ENCODE data around the gene SMPDL3B. TPM values are rescaled to one million over a fixed set of nuclear protein-coding genes. Genes with fewer than 3 reads are reported as not detected.

Gene SMPDL3B
- total RNA-seq, 1 experiment from 2014 or later, result 31.6 TPM

DNA sequence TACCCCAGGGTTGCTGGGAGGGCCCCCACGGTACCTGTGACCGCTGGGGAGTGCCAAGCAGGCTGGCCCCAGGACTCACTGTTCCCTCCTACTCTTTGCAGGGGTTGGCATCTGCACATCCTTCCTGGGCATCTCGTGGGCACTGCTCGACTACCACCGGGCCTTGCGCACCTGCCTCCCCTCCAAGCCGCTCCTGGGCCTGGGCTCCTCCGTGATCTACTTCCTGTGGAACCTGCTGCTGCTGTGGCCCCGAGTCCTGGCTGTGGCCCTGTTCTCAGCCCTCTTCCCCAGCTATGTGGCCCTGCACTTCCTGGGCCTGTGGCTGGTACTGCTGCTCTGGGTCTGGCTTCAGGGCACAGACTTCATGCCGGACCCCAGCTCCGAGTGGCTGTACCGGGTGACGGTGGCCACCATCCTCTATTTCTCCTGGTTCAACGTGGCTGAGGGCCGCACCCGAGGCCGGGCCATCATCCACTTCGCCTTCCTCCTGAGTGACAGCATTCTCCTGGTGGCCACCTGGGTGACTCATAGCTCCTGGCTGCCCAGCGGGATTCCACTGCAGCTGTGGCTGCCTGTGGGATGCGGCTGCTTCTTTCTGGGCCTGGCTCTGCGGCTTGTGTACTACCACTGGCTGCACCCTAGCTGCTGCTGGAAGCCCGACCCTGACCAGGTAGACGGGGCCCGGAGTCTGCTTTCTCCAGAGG is 31.8 kb downstream of the SMPDL3B start (continued):
- no peak for TF ChIP-seq ARID4B (CRISPR knock-in tag; IDR thresholded peaks at IDR 0.05; ENCODE audit: borderline replicate concordance)
- no peak for TF ChIP-seq ZNF671 (CRISPR knock-in tag; IDR thresholded peaks at IDR 0.05)
- TF ChIP-seq SMAD4 (CRISPR knock-in tag; IDR thresholded peaks at IDR 0.05), result no peak
- no peak for TF ChIP-seq USF2 (CRISPR knock-in tag; IDR thresholded peaks at IDR 0.05)

GRCh38 chr1:27967106-27967883 is 32.5 kb downstream of the SMPDL3B start:
- ATAC-seq (no peak), DNase-seq (ENCODE audit: low spot score) (no peak)
- no peaks in the 10 kb centered on the region for H3K4me1 Mint-ChIP-seq
- H3K4me3 Mint-ChIP-seq, result no peak overlapping the region
- CTCF ChIA-PET, result interaction anchor here (0.8 kb wide), 1 partner anchor 27 kb away, joined by 3 read pairs; no protein-coding TSS in a partner anchor
- no peak overlapping the region for H3K27ac Mint-ChIP-seq
- H3K27me3 Mint-ChIP-seq (ENCODE audit: low read depth), result no peaks in the 10 kb centered on the region
- H3K36me3 Mint-ChIP-seq, result peaks cover 3% of the 10 kb centered on the region; the same call in 1 of the 2 replicates
- TF ChIP-seq JAZF1 (CRISPR knock-in tag; IDR thresholded peaks at IDR 0.05), result no peak
- no peak for TF ChIP-seq ATF6 (CRISPR knock-in tag; IDR thresholded peaks at IDR 0.05)
- POLR2A ChIA-PET, result no interaction called here
- no peaks in the 10 kb centered on the region for H3K9me3 Mint-ChIP-seq

- peaks cover 3% of the 10 kb centered on the region; the same call in 1 of the 2 replicates for H3K36me3 Mint-ChIP-seq
- no peak overlapping the region for H3K27ac Mint-ChIP-seq
- ATAC-seq (no peak), DNase-seq (ENCODE audit: low spot score) (no peak)
- no peaks in the 10 kb centered on the region for H3K9me3 Mint-ChIP-seq
- H3K27me3 Mint-ChIP-seq (ENCODE audit: low read depth), result no peaks in the 10 kb centered on the region
- ChIA-PET CTCF (interaction anchor here (0.8 kb wide), 1 partner anchor 28 kb away, joined by 3 read pairs; no protein-coding TSS in a partner anchor), POLR2A (no interaction called here)
- H3K4me1 Mint-ChIP-seq, result no peaks in the 10 kb centered on the region
- H3K4me3 Mint-ChIP-seq, result no peak overlapping the region
- TF ChIP-seq ZNF219 (CRISPR knock-in tag; IDR thresholded peaks at IDR 0.05; ENCODE audit: borderline replicate concordance), result no peak
- no peak for TF ChIP-seq GTF2I (CRISPR knock-in tag; conservative IDR thresholded peaks at IDR 0.05)
- no peak for TF ChIP-seq ZNF232 (CRISPR knock-in tag; IDR thresholded peaks at IDR 0.05)
- TF ChIP-seq TEAD1 (CRISPR knock-in tag; IDR thresholded peaks at IDR 0.05), result no peak
- no peak for TF ChIP-seq ZNF416 (CRISPR knock-in tag; IDR thresholded peaks at IDR 0.05)
- TF ChIP-seq, protein P1, sequence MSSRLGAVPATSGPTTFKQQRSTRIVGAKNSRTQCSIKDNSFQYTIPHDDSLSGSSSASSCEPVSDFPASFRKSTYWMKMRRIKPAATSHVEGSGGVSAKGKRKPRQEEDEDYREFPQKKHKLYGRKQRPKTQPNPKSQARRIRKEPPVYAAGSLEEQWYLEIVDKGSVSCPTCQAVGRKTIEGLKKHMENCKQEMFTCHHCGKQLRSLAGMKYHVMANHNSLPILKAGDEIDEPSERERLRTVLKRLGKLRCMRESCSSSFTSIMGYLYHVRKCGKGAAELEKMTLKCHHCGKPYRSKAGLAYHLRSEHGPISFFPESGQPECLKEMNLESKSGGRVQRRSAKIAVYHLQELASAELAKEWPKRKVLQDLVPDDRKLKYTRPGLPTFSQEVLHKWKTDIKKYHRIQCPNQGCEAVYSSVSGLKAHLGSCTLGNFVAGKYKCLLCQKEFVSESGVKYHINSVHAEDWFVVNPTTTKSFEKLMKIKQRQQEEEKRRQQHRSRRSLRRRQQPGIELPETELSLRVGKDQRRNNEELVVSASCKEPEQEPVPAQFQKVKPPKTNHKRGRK (CRISPR knock-in tag; IDR thresholded peaks at IDR 0.05; ENCODE audit: borderline replicate concordance), result no peak
- TF ChIP-seq, protein P2, sequence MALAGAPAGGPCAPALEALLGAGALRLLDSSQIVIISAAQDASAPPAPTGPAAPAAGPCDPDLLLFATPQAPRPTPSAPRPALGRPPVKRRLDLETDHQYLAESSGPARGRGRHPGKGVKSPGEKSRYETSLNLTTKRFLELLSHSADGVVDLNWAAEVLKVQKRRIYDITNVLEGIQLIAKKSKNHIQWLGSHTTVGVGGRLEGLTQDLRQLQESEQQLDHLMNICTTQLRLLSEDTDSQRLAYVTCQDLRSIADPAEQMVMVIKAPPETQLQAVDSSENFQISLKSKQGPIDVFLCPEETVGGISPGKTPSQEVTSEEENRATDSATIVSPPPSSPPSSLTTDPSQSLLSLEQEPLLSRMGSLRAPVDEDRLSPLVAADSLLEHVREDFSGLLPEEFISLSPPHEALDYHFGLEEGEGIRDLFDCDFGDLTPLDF (CRISPR knock-in tag; IDR thresholded peaks at IDR 0.05), result no peak
- TF ChIP-seq FOXJ3 (CRISPR knock-in tag; IDR thresholded peaks at IDR 0.05; ENCODE audit: borderline replicate concordance), result no peak
- TF ChIP-seq ZNF396 (CRISPR knock-in tag; IDR thresholded peaks at IDR 0.05; ENCODE audit: borderline replicate concordance), result no peak
- TF ChIP-seq TEAD4 (CRISPR knock-in tag; IDR thresholded peaks at IDR 0.05), result no peak
- TF ChIP-seq USF1 (CRISPR knock-in tag; IDR thresholded peaks at IDR 0.05), result no peak
- TF ChIP-seq, protein P3, sequence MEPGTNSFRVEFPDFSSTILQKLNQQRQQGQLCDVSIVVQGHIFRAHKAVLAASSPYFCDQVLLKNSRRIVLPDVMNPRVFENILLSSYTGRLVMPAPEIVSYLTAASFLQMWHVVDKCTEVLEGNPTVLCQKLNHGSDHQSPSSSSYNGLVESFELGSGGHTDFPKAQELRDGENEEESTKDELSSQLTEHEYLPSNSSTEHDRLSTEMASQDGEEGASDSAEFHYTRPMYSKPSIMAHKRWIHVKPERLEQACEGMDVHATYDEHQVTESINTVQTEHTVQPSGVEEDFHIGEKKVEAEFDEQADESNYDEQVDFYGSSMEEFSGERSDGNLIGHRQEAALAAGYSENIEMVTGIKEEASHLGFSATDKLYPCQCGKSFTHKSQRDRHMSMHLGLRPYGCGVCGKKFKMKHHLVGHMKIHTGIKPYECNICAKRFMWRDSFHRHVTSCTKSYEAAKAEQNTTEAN (CRISPR knock-in tag; IDR thresholded peaks at IDR 0.05), result no peak
- no peak for TF ChIP-seq CREB1 (CRISPR knock-in tag; IDR thresholded peaks at IDR 0.05)
These were observed 33.2 kb downstream of the SMPDL3B start for GRCh38 chr1:27967884-27968466.
